ENCODE data around the gene GMDS. TPM values are rescaled to one million over a fixed set of nuclear protein-coding genes. Genes with fewer than 3 reads are reported as not detected.

The GMDS gene
- total and polyA plus RNA-seq, 2 of the 4 experiments (the other 2 are of a cell fraction), result 7.3 to 21.9 TPM

DNA sequence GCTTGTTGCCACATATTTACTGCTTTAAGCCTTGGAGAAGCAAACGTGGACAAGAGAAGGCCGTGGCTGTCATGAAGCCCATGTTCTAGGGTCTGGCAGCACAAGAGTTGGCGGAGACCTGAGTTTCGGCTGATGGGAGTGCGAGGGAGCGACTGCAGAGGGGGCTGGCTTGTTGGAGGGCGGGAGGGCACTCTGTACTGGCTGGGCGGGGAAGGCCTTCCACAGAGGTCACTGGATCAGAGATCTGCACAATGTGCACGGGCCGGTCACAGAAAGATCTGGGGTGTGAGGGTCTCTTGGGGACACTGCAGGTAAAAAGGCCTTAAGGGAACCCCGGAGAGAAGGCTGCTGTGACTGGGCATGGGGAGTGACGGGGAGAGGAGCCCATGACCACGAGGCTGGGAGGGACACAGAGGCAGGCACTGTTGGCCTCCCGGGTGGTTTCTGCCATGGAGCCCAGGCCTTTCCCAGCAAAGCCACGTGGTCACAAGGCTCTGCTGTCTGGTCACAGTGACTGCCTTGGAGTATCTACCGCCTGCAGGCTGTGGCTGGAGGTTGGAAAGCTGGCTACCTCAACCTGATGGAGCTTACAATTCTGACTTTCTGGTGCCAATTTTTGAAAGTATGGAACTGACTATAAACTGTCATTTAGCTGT lies 611.9 kb downstream of the GMDS start:
- DNase-seq, result no peak
- no peak overlapping the region for H3K23ac ChIP-seq (ENCODE audit: low read depth, low read length)
- H3K9me1 ChIP-seq (ENCODE audit: insufficient read depth, low read length), result peaks cover 3% of the 10 kb centered on the region; the same call in 1 of the 2 replicates
- H2BK15ac ChIP-seq (ENCODE audit: low read depth, low read length), result no peak overlapping the region
- no peak overlapping the region for H2AK9ac ChIP-seq (replicated peaks; ENCODE audit: low read depth, low read length, poor library complexity)
- no peak overlapping the region for H2AFZ ChIP-seq (replicated peaks; ENCODE audit: low read length, poor library complexity)
- H3K56ac ChIP-seq (ENCODE audit: extremely low read depth, insufficient read depth, low read length), result no peak overlapping the region
- no peak overlapping the region for H2BK5ac ChIP-seq (ENCODE audit: low read depth, low read length, poor library complexity, severe bottlenecking)
- no peak overlapping the region for H4K91ac ChIP-seq (ENCODE audit: insufficient read depth, low read depth, low read length)
- no peaks in the 10 kb centered on the region for H3K27me3 ChIP-seq (ENCODE audit: control insufficient read depth, insufficient read depth, low read length)
- no peaks in the 10 kb centered on the region for H3K36me3 ChIP-seq (ENCODE audit: control insufficient read depth, insufficient read depth, low read length)
- H3K27ac ChIP-seq (ENCODE audit: insufficient read depth, low read length), result no peak overlapping the region
- in situ Hi-C loops (cut with MboI; ENCODE audit: low sequenced_read_pairs) (no loop called here), intact Hi-C loops (cut with micrococcal nuclease) (loop anchor here (5.0 kb wide), 1 partner anchor 34 kb away; no protein-coding TSS in a partner anchor), dilution Hi-C loops (cut with HindIII; ENCODE audit: low sequenced_read_pairs, unreplicated experiment) (no loop called here)
- BruUV-seq (replicated peaks), result no TSS peak
- ATAC-seq (ENCODE audit: low read depth), result no peak
- WGBS, 2 experiments (ENCODE audit: extremely low coverage in 2 of 2, insufficient read length in 1 of 2), result 89% methylated on average over 7 of the region's 16 CpGs; no CpG with 5 or more reads in 1 of the 2 experiments
- H2BK120ac ChIP-seq (ENCODE audit: low read depth, low read length), result no peak overlapping the region
- no peak overlapping the region for H3K18ac ChIP-seq (ENCODE audit: low read depth, low read length)
- peaks cover 19% of the 10 kb centered on the region for H3K4me1 ChIP-seq (ENCODE audit: control insufficient read depth, insufficient read depth, low read length)
- H3K14ac ChIP-seq (replicated peaks; ENCODE audit: low read depth, low read length), result no peak overlapping the region
- H2AK5ac ChIP-seq (ENCODE audit: low read depth, low read length), result no peak overlapping the region
- no peak overlapping the region for H4K5ac ChIP-seq (ENCODE audit: low read depth, low read length)
- ChIA-PET CTCF (no interaction called here), POLR2A (ENCODE audit: unreplicated experiment) (no interaction called here)
- no peak overlapping the region for H4K8ac ChIP-seq (ENCODE audit: low read depth in 2 of 2, low read length in 2 of 2)
- no peaks in the 10 kb centered on the region for H4K20me1 ChIP-seq (ENCODE audit: insufficient read depth, low read length)
- TF ChIP-seq MAZ (IDR thresholded peaks at IDR 0.05; ENCODE audit: borderline replicate concordance, low read depth, low read length), result no peak
- no peaks in the 10 kb centered on the region for H3K79me1 ChIP-seq (ENCODE audit: low read depth in 1 of 2, low read length in 2 of 2)
- H3K9me3 ChIP-seq (ENCODE audit: control insufficient read depth, insufficient read depth, low read length), result no peaks in the 10 kb centered on the region
- H3K4ac ChIP-seq (ENCODE audit: low read depth, low read length), result no peak overlapping the region
- no peak overlapping the region for H3K4me3 ChIP-seq (ENCODE audit: insufficient read depth, low read depth, low read length)
- no peak overlapping the region for H2BK20ac ChIP-seq (ENCODE audit: low read depth, low read length)
- no peak overlapping the region for H3K4me2 ChIP-seq (ENCODE audit: low read depth, low read length)
- no peak overlapping the region for H3K9ac ChIP-seq (ENCODE audit: low read depth, low read length)
